BLaER1 (cell line): ENCODE results near the gene DNAAF6.

Experiments used
- H3K27ac ChIP-seq: shearing (Covaris generic); formaldehyde crosslinking; 2 replicates; pipeline ENCODE4 v1.8.1; 2022
- H3K27me3 ChIP-seq: shearing (Covaris generic); formaldehyde crosslinking; 2 replicates; pipeline ENCODE4 v1.8.1; 2022
- H3K36me3 ChIP-seq: shearing (Covaris generic); formaldehyde crosslinking; 2 replicates; pipeline ENCODE4 v1.8.1; 2022
- H3K4me1 ChIP-seq: shearing (Covaris generic); formaldehyde crosslinking; 2 replicates; pipeline ENCODE4 v1.8.1; 2022
- H3K4me2 ChIP-seq: shearing (Covaris generic); formaldehyde crosslinking; 2 replicates; pipeline ENCODE4 v1.8.1; 2022
- H3K4me3 ChIP-seq: shearing (Covaris generic); formaldehyde crosslinking; 2 replicates; pipeline ENCODE4 v1.8.1; 2022
- H3K9ac ChIP-seq: shearing (Covaris generic); formaldehyde crosslinking; 2 replicates; pipeline ENCODE4 v1.8.1; 2022
- H3K9me3 ChIP-seq: shearing (Covaris generic); formaldehyde crosslinking; 2 replicates; pipeline ENCODE4 v1.8.1; 2022
- H4K20me1 ChIP-seq: shearing (Covaris generic); formaldehyde crosslinking; 2 replicates; pipeline ENCODE4 v1.8.1; 2022
- Cebpa-rat ChIP-seq: shearing (Covaris generic); IDR thresholded peaks from 2 replicates; pipeline ENCODE4 v1.8.1; 2022

The DNAAF6 gene

DNA sequence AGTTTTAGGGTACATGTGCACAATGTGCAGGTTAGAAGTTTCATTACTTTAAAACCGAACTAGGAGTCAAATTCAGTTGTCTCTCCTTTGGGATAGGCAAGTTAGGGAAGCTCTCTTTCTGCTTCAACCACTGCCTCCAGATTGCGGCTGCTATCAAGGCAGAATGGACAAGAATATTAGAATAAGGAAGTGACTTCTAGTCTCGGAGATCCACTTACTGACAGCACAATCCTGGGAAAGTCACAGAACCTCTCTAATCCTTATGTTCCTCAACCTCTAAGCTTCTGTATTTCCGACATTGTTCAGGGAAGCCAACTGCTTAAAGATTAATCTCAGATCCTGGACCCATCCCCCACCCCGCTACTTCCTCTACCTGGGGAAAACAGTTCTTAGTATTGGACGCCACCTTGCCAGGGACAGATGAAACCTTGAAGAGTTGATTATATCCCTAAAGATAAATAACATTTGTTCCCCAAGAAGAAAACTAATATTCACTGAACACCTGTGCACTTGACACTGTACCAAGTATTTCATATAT lies 2.3 kb upstream of the DNAAF6 start:
- TF ChIP-seq Cebpa-rat = no peak
- H3K27me3 ChIP-seq = peaks cover 60% of the 10 kb centered on the region
- H4K20me1 ChIP-seq = no peaks in the 10 kb centered on the region; the same call in 1 of the 2 replicates
- 0 out of 2 replicates have a peak, but pooled peaks cover 7% of the 10 kb centered on the region for H3K4me1 ChIP-seq
- H3K9ac ChIP-seq = no peak overlapping the region
- no peak overlapping the region for H3K4me3 ChIP-seq
- no peaks in the 10 kb centered on the region for H3K9me3 ChIP-seq
- no peaks in the 10 kb centered on the region for H3K36me3 ChIP-seq
- H3K4me2 ChIP-seq = no peak overlapping the region
- no peak overlapping the region for H3K27ac ChIP-seq

DNA sequence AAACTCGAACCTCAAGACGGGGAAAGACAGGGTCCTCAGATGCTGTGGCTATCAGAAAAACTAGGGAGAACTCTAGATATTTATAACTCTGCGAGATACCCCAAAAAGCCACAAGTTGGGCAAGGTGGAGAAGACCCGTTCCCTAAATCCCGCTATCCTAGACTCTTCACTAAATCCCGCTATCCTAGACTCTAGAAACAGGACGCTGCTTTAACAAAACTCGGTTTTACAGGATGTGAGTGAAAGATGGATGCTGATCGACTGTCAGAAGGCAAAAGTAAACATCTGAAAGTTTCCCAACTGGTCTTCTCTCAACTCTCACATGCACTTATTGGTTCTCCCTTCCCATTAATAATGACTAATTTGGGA lies 270 bp downstream of the DNAAF6 start:
- H3K9ac ChIP-seq = no peak overlapping the region
- 0 out of 2 replicates have a peak, but pooled peaks cover 7% of the 10 kb centered on the region for H3K4me1 ChIP-seq
- H4K20me1 ChIP-seq = no peaks in the 10 kb centered on the region; the same call in 1 of the 2 replicates
- TF ChIP-seq Cebpa-rat = no peak
- H3K27ac ChIP-seq = no peak overlapping the region
- H3K27me3 ChIP-seq = peaks cover 51% of the 10 kb centered on the region
- H3K36me3 ChIP-seq = no peaks in the 10 kb centered on the region
- peak overlapping the region; percentile 70 for H3K4me3 ChIP-seq
- no peaks in the 10 kb centered on the region for H3K9me3 ChIP-seq
- H3K4me2 ChIP-seq = peak overlapping the region; percentile 81

DNA sequence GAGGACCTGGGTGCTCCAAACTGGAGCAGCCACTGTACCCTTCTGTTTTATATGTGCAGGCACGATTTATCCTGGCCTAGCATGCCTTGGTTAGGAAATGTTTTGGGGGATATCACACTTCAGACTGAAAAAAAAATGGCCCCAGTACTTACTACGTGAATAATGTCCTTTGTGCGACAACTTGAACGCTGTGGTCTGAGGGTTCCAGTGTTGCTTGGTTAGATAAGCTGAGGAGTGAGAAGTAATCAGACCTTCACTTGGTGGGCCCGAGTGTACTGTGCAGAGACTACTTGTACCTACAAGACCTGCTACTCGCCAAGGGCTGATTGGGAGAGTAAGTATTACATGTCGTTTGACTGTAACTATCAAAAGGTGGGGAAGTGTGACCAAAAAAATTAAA lies 678 bp downstream of the DNAAF6 start:
- TF ChIP-seq Cebpa-rat = no peak
- no peak overlapping the region for H3K4me2 ChIP-seq
- H3K27ac ChIP-seq = no peak overlapping the region
- H3K4me1 ChIP-seq = 0 out of 2 replicates have a peak, but pooled peaks cover 7% of the 10 kb centered on the region
- no peak overlapping the region for H3K4me3 ChIP-seq
- peaks cover 51% of the 10 kb centered on the region for H3K27me3 ChIP-seq
- no peak overlapping the region for H3K9ac ChIP-seq
- H4K20me1 ChIP-seq = no peaks in the 10 kb centered on the region; the same call in 1 of the 2 replicates
- no peaks in the 10 kb centered on the region for H3K9me3 ChIP-seq
- H3K36me3 ChIP-seq = no peaks in the 10 kb centered on the region

DNA sequence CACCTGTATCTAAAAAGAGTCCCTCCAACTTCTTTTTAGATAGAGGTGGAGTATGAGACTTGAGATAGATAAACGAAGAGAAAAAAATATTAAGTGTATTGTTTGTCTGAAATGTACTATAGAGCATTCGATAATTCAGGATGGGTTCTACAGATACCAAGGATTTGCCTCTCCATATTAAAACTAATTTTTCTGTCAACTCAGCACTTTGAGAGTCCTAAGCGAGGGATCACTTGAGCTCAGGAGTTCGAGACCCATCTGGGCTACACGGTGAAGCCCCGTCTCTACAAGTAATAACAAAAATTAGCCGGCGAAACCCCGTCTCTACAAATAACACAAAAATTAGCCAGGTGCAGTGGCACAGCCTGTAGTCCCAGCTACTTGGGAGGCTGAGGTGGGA lies 1.5 kb downstream of the DNAAF6 start:
- Histone ChIP-seq H3K27me3 (peaks cover 53% of the 10 kb centered on the region), H4K20me1 (no peaks in the 10 kb centered on the region; the same call in 1 of the 2 replicates), H3K4me3 (no peak overlapping the region), H3K4me2 (no peak overlapping the region), H3K4me1 (0 out of 2 replicates have a peak, but pooled peaks cover 7% of the 10 kb centered on the region), H3K36me3 (no peaks in the 10 kb centered on the region), H3K27ac (no peak overlapping the region), H3K9me3 (no peaks in the 10 kb centered on the region), H3K9ac (no peak overlapping the region)
- no peak for TF ChIP-seq Cebpa-rat

DNA sequence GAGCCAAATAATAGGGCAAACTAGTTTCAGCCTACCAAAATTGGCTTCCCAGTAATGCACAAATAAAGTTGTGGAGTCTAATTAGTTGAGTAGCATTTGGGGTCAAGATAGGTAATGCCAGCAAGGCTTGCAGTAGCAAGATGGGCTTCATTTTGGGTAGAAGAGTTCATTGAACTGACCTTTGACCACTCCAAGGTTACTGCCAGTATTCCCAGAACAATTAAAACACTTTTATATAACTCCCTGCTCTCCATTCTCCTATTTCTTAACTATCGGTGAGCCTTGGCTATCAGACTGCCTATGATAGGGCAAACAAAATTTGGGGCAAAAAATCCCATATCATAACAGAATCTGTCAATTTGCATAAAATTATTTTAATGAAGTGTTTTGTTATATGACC lies 7.1 kb downstream of the DNAAF6 start:
- Histone ChIP-seq H3K4me2 (no peak overlapping the region), H4K20me1 (no peaks in the 10 kb centered on the region), H3K4me1 (no peaks in the 10 kb centered on the region), H3K4me3 (no peak overlapping the region), H3K36me3 (no peaks in the 10 kb centered on the region), H3K27ac (no peak overlapping the region), H3K9me3 (no peaks in the 10 kb centered on the region), H3K9ac (no peak overlapping the region), H3K27me3 (peaks cover 59% of the 10 kb centered on the region)
- TF ChIP-seq Cebpa-rat = no peak

DNA sequence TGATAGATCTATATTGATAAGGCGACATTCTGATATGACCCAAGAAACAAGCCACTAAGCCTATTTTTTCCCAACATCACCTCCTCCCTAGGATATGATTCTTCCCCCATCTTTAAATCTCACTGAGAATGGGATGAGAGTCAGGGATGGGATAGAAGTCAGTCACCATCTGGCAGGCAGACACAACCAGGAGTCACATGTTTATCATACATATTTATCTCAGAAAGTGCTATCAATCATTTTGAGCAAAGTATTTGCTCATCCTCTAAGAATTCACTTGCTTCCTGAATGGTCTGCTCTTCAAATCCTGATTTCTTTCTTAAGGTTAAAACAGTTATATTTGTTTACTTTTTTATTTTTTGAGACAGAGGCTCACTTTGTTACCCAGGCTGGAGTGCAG lies 20.3 kb downstream of the DNAAF6 start:
- no peak overlapping the region for H3K4me3 ChIP-seq
- H3K4me1 ChIP-seq = no peaks in the 10 kb centered on the region
- H3K4me2 ChIP-seq = no peak overlapping the region
- H4K20me1 ChIP-seq = no peaks in the 10 kb centered on the region
- H3K9ac ChIP-seq = no peak overlapping the region
- H3K27me3 ChIP-seq = peaks cover 62% of the 10 kb centered on the region
- TF ChIP-seq Cebpa-rat = no peak
- no peaks in the 10 kb centered on the region for H3K36me3 ChIP-seq
- H3K9me3 ChIP-seq = no peaks in the 10 kb centered on the region
- H3K27ac ChIP-seq = no peak overlapping the region

DNA sequence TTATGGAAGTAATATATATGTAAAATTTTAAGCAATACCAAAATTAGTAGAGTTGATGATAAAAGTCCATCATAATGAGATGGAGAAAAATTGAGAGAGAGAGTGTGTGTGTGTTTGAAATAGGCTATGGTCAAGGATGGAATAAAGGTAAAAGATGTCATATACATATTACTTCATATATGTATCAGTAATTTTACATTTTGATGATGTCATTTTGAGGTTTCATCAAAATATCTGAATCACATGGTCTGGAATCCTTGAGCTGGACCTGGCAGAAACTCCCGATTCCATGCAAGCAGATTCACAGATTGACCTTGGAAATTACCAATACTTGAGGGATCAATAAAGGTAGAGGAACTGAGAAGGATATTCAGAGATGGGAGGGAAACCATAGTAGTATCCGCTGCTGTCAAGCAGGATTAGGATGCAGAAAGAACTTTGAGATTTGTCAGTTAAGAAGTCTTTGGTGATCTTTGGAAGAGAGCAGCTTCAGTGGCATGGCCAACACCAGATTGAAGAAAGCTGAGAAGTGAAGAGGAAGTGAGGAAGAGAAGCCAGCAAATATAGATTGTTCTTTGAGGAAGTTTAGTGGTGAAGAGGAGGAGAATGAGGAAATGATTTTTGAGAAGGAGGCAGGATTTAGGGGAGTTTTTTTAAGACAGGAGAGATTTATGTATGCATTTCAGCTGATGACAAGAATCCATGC lies 21.5 kb downstream of the DNAAF6 start:
- no peak for TF ChIP-seq Cebpa-rat
- no peak overlapping the region for H3K4me3 ChIP-seq
- H3K36me3 ChIP-seq = no peaks in the 10 kb centered on the region
- H3K27me3 ChIP-seq = peaks cover 69% of the 10 kb centered on the region
- no peaks in the 10 kb centered on the region; the same call in 1 of the 2 replicates for H4K20me1 ChIP-seq
- no peak overlapping the region for H3K27ac ChIP-seq
- no peaks in the 10 kb centered on the region for H3K4me1 ChIP-seq
- H3K9ac ChIP-seq = no peak overlapping the region
- no peak overlapping the region for H3K4me2 ChIP-seq
- H3K9me3 ChIP-seq = no peaks in the 10 kb centered on the region

DNA sequence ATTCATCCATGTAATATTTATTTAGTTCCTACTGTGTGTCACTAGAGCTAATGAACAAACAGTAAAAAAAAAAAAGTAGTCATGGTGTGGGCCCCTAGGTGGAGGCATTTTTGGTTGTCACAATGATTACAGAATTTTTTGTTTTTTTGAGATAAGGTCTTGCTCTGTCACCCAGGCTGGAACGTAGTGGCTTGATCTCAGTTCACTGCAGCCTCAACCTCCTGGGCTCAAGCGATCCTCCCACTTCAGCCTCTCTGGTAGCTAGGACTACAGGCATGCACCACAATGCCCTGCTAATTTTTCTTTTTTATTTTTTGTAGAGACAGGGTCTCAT lies 22.0 kb downstream of the DNAAF6 start:
- no peaks in the 10 kb centered on the region for H3K36me3 ChIP-seq
- no peak overlapping the region for H3K9ac ChIP-seq
- H3K27ac ChIP-seq = no peak overlapping the region
- no peaks in the 10 kb centered on the region for H3K4me1 ChIP-seq
- H3K4me2 ChIP-seq = no peak overlapping the region
- peaks cover 69% of the 10 kb centered on the region for H3K27me3 ChIP-seq
- H3K4me3 ChIP-seq = no peak overlapping the region
- H3K9me3 ChIP-seq = no peaks in the 10 kb centered on the region
- no peak for TF ChIP-seq Cebpa-rat
- H4K20me1 ChIP-seq = no peaks in the 10 kb centered on the region; the same call in 1 of the 2 replicates

DNA sequence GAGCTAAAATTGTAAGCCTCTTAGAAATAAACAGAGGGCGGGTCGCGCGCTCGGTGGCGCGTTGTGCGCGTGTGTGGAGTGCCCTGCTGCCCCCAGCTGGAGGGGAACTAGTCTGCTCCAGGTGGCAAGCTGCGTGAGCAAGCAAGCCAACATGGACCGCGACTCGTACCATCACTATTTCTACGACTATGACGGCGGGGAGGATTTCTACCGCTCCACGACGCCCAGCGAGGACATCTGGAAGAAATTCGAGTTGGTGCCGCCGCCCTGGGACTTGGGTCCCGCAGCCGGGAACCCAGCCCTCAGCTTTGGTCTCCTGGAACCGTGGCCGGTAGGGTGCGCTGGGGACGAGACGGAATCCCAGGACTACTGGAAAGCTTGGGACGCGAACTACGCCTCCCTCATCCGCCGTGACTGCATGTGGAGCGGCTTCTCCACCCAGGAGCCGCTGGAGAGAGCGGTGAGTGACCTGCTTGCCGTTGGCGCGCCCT lies 66.1 kb downstream of the DNAAF6 start:
- no peaks in the 10 kb centered on the region for H3K4me1 ChIP-seq
- no peaks in the 10 kb centered on the region for H3K36me3 ChIP-seq
- TF ChIP-seq Cebpa-rat = no peak
- no peak overlapping the region for H3K27ac ChIP-seq
- no peaks in the 10 kb centered on the region for H4K20me1 ChIP-seq
- H3K4me2 ChIP-seq = no peak overlapping the region
- H3K4me3 ChIP-seq = no peak overlapping the region
- H3K9me3 ChIP-seq = 0 out of 2 replicates have a peak, but pooled peaks cover 11% of the 10 kb centered on the region
- no peak overlapping the region for H3K9ac ChIP-seq
- H3K27me3 ChIP-seq = peaks cover 65% of the 10 kb centered on the region

DNA sequence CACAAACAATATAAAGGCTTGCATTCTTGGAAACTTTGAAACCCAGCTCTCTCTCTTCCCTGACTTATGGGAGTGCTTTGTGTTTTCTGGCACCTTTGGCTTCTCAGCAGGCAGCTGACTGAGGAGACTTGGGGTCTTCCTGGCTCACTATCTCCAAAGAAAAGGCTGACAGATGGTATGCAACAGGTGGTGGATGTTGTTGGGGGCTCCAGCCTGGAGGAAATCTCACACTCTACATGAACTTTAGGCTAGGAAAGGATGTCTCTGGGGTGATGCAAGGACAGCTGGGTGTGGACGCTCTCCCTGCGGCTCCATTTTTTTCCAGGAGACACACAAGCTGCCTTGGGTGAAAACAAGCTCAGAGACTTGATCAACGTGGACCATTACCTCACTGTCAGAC lies 67.4 kb downstream of the DNAAF6 start:
- no peaks in the 10 kb centered on the region for H3K36me3 ChIP-seq
- no peak for TF ChIP-seq Cebpa-rat
- H3K4me2 ChIP-seq = no peak overlapping the region
- H3K27ac ChIP-seq = no peak overlapping the region
- no peaks in the 10 kb centered on the region for H3K4me1 ChIP-seq
- H4K20me1 ChIP-seq = no peaks in the 10 kb centered on the region
- H3K9me3 ChIP-seq = 0 out of 2 replicates have a peak, but pooled peaks cover 11% of the 10 kb centered on the region
- H3K27me3 ChIP-seq = peaks cover 67% of the 10 kb centered on the region
- no peak overlapping the region for H3K9ac ChIP-seq
- H3K4me3 ChIP-seq = no peak overlapping the region
